Stomach (tissue), 9 donors: ENCODE data around the gene CASP3. TPM values are rescaled to one million over a fixed set of nuclear protein-coding genes. Genes with fewer than 3 reads are reported as not detected.
"Not testable (repeated sequence)": the region's sequence is repeated elsewhere in the genome, so short reads cannot be mapped to it uniquely, and the experiment has no call there.

Experiments
- DNase-seq, 2 donors: peaks; one replicate each; pipeline versions ENCODE4 v3.0.0 to v3.0.0-alpha.2; 2013 to 2019
- H3K27ac ChIP-seq, 5 donors: fragments of 200-600 bp in 4 of 5; sonication (generic) in 4 of 5; one replicate each; pipeline ENCODE4 v1.5.1; 2013 to 2019; ENCODE audit warnings: mild to moderate bottlenecking in 1 of 5, moderate library complexity in 1 of 5
- H3K27me3 ChIP-seq, 3 donors: fragments of 200-600 bp; sonication (generic); one replicate each; pipeline ENCODE4 v1.5.1; 2017 to 2019; ENCODE audit warnings: mixed run types in 1 of 3
- H3K36me3 ChIP-seq, 4 donors: fragments of 200-600 bp; sonication (generic); 1 replicate in 3 of 4; 2 replicates in 1 of 4; pipeline ENCODE4 v1.5.1; 2016 to 2019
- H3K4me1 ChIP-seq, 4 donors: fragments of 200-600 bp; sonication (generic); one replicate each; pipeline ENCODE4 v1.5.1; 2016 to 2019
- H3K4me3 ChIP-seq, 4 donors: fragments of 200-600 bp; sonication (generic) in 3 of 4; one replicate each; pipeline ENCODE4 v1.5.1; 2016 to 2019; ENCODE audit warnings: mild to moderate bottlenecking in 1 of 4
- H3K9me3 ChIP-seq, 4 donors: fragments of 200-600 bp; sonication (generic); one replicate each; pipeline ENCODE4 v1.5.1; 2016 to 2019
- EP300 ChIP-seq: sonication (generic); formaldehyde crosslinking; IDR thresholded peaks from one replicate; pipeline ENCODE4 v1.6.1; 2017; ENCODE audit warnings: antibody characterized with exemption
- POLR2A ChIP-seq, 4 donors: fragments of 450-650 bp; IDR thresholded peaks; one replicate each; pipeline ENCODE4 v1.6.1; 2016; ENCODE audit warnings: antibody characterized with exemption in 4 of 4, control low read depth in 2 of 4, mild to moderate bottlenecking in 1 of 4, moderate library complexity in 1 of 4
- POLR2AphosphoS5 ChIP-seq, 3 donors: sonication (generic); formaldehyde crosslinking; IDR thresholded peaks; one replicate each; pipeline ENCODE4 v1.6.1; 2016; ENCODE audit warnings: antibody characterized with exemption in 3 of 3
- WGBS, 5 donors: extraction: QIAGEN DNeasy Blood & Tissue Kit in 3 of 5; methylation state at CpG; one replicate each; pipeline versions ENCODE4 v1.1.5 to v1.1.7; 2013 to 2018; 5-methylcytosine and 5-hydroxymethylcytosine counted together
- intact Hi-C: fragments of 100-400 bp; cut with DNase I; formaldehyde crosslinking; loops from one replicate; pipeline ENCODE4 v1.15.1; 2023; ENCODE audit warnings: low total_unique reads
- polyA plus RNA-seq, 3 donors: library from polyadenylated mRNA; stranded (reverse); fragments of 200-250 nt; gene quantifications; one replicate each; pipeline ENCODE4 v1.2.3, GENCODE V29; 2013
- total RNA-seq, 5 donors: library from RNA; depleted of rRNA; stranded (reverse); fragments of >200 nt; gene quantifications; one replicate each; pipeline versions ENCODE4 v1.1.0 to v1.2.3, GENCODE V29; 2014 to 2016
- TF ChIP-seq, protein P1 (sequence below), 7 experiments: fragments of 450-650 bp in 4 of 7; fragments of 200-600 bp in 3 of 7; sonication (generic) in 3 of 7; IDR thresholded peaks; one replicate each; pipeline ENCODE4 v1.5.1; 2016 to 2019; ENCODE audit warnings: antibody characterized with exemption in 7 of 7, control low read depth in 2 of 7, mild to moderate bottlenecking in 1 of 7
- donor health status: healthy with polysubstance abuse.
- donor health status: Bipolar disorder and iron deficiency.
- donor health status: healthy.

The CASP3 gene
- total and polyA plus RNA-seq, 8 donors: 12.5 to 52.5 (median 18.8) TPM

DNA sequence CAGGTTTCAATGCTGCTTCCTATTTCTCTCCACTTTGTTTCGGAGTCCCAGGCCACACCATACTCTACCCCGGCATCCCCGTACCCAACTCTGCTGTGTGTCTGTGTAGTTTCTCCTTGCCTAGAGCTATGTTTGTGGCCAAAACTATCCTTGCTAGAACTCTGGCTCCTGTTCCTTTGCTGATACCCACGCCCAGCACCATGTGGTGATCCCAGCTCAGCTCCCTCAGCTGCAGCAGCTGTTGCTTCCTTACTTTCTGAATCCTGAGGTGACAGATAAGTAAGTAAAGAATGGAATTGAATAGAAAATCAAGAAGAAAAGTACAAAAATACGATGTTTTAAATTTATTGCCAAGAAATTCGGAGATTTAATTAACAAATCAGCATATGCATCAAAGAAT, 55.8 kb downstream of the CASP3 start:
- H3K4me3 ChIP-seq: no peak overlapping the region
- intact Hi-C loops: no loop called here
- WGBS, 5 donors: 89 to 94% (median 93%) methylated on average over 6 of the region's 6 CpGs
- DNase-seq: no peak
- no peaks in the 10 kb centered on the region for H3K9me3 ChIP-seq
- no peaks in the 10 kb centered on the region for H3K36me3 ChIP-seq
- no peaks in the 10 kb centered on the region for H3K27me3 ChIP-seq
- peaks cover 0 to 13% (median 2%) of the 10 kb centered on the region in 4 donors for H3K4me1 ChIP-seq
- TF ChIP-seq POLR2A (IDR thresholded peaks at IDR 0.05) (no peak), EP300 (no peak)
- no peak overlapping the region for H3K27ac ChIP-seq

DNA sequence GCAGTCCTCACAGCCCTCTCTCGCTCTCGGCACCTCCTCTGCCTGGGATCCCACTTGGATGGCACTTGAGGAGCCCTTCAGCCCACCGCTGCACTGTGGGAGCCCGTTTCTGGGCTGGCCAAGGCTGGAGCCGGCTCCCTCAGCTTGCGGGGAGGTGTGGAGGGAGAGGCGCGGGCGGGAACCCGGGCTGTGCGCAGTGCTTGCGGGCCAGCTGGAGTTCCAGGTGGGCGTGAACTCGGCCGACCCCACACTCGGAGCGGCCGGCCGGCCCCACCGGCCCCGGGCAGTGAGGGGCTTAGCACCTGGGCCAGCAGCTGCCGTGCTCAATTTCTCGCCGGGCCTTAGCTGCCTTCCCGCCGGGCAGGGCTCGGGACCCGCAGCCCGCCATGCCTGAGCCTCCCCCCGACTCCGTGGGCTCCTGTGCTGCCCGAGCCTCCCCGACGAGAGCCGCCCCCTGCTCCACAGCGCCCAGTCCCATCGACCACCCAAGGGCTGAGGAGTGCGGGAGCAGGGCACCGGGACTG, 57.4 kb downstream of the CASP3 start:
- H3K27ac ChIP-seq, intact Hi-C loops, H3K4me1 ChIP-seq, H3K9me3 ChIP-seq, DNase-seq, H3K27me3 ChIP-seq, H3K36me3 ChIP-seq, H3K4me3 ChIP-seq: not testable (repeated sequence)
- WGBS, 5 donors: 93 to 95% (median 94%) methylated on average over 16 to 39 of the region's 39 CpGs

DNA sequence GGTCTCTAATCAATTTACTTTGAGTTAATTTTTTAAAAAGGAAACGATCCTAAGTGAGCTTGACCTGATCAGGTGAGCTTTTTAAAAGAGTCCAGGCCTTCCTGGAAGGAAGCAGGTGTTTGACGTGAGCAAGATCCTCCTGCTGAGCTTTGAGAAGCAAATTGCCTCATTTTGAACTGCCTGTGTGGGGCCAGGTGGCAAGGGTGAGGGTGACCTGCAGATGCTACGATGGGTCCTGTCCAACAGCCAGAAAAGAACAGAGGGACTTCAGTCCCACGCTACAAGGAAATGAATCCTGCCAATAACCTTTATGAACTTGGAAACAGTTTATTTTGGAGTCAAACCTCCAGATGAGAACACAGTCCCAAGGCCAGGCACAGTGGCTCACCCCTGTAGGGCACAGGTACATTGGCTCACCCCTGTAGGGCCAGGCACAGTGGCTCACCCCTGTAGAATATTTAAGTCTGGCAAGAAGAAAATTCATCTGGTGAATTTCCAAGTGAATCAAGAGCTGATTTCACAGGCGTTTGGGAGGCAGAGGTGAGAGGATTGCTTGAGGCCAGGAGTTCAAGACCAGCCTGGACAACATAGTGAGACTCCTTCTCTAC, 58.1 kb downstream of the CASP3 start:
- Histone ChIP-seq H3K27me3 (no peaks in the 10 kb centered on the region), H3K4me3 (no peak overlapping the region), H3K9me3 (no peaks in the 10 kb centered on the region), H3K36me3 (no peaks in the 10 kb centered on the region), H3K4me1 (peaks cover 0 to 3% (median 0%) of the 10 kb centered on the region in 4 donors), H3K27ac (no peak overlapping the region)
- TF ChIP-seq EP300 (no peak), POLR2A (IDR thresholded peaks at IDR 0.05) (no peak), POLR2AphosphoS5 (IDR thresholded peaks at IDR 0.05) (no peak)
- TF ChIP-seq, protein P1, sequence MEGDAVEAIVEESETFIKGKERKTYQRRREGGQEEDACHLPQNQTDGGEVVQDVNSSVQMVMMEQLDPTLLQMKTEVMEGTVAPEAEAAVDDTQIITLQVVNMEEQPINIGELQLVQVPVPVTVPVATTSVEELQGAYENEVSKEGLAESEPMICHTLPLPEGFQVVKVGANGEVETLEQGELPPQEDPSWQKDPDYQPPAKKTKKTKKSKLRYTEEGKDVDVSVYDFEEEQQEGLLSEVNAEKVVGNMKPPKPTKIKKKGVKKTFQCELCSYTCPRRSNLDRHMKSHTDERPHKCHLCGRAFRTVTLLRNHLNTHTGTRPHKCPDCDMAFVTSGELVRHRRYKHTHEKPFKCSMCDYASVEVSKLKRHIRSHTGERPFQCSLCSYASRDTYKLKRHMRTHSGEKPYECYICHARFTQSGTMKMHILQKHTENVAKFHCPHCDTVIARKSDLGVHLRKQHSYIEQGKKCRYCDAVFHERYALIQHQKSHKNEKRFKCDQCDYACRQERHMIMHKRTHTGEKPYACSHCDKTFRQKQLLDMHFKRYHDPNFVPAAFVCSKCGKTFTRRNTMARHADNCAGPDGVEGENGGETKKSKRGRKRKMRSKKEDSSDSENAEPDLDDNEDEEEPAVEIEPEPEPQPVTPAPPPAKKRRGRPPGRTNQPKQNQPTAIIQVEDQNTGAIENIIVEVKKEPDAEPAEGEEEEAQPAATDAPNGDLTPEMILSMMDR (IDR thresholded peaks at IDR 0.05): no peak
- WGBS, 5 donors: 49 to 68% (median 60%) methylated on average over 5 of the region's 5 CpGs
- intact Hi-C loops: no loop called here
- no peak for DNase-seq

DNA sequence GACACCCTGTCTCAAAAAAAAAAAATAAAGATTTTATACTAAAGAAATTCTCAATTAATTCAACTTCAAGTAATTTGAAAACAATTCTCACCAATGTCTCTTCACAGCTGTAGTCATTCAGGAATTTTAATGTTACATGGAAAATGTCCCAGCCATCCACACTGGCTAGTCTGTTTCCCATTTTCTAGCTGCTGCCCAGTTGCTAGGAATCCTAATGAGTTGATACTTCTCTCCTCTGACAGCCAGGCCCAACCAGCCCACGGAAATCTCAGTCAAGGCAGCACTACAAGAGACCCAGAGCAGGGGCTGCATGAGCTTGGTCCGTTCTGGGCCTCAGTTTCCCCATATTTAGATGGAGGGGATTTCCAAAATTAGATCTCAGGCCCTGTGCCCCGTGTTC, 59.1 kb downstream of the CASP3 start:
- intact Hi-C loops: no loop called here
- no peak for DNase-seq
- H3K4me1 ChIP-seq: no peaks in the 10 kb centered on the region
- no peaks in the 10 kb centered on the region for H3K9me3 ChIP-seq
- WGBS, 5 donors: 75 to 87% (median 83%) methylated on average over 3 of the region's 3 CpGs
- TF ChIP-seq EP300 (no peak), POLR2A (IDR thresholded peaks at IDR 0.05) (no peak), POLR2AphosphoS5 (IDR thresholded peaks at IDR 0.05) (no peak)
- TF ChIP-seq, protein P1 (IDR thresholded peaks at IDR 0.05): no peak
- no peak overlapping the region for H3K4me3 ChIP-seq
- no peaks in the 10 kb centered on the region for H3K27me3 ChIP-seq
- H3K36me3 ChIP-seq: no peaks in the 10 kb centered on the region
- H3K27ac ChIP-seq: no peak overlapping the region

DNA sequence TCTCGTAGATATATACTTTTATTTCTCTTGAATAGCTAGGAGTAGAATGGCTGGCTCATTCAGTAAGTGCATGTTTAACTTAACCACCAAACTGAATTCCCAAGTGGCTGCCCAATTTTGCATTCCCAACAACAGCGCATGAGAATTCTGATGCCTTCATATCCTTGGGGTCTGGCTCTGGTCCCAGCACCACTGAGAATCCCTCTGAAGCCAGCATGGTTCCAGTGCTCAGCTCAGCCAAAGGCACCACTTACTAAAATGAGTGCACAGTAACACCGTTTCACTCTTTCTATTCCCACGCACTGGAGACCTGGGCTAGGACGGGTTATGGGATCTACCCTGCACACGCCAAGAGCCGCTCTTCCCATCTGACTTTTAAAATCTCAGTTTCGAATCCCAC, 60.4 kb downstream of the CASP3 start:
- Histone ChIP-seq H3K4me3 (no peak overlapping the region), H3K27ac (no peak overlapping the region), H3K9me3 (no peaks in the 10 kb centered on the region), H3K4me1 (no peaks in the 10 kb centered on the region), H3K36me3 (no peaks in the 10 kb centered on the region), H3K27me3 (no peaks in the 10 kb centered on the region)
- intact Hi-C loops: no loop called here
- DNase-seq: no peak
- 89 to 95% (median 93%) methylated on average over 8 of the region's 8 CpGs for WGBS, 5 donors
- TF ChIP-seq, protein P1 (IDR thresholded peaks at IDR 0.05): no peak
- TF ChIP-seq EP300: no peak
- no peak for TF ChIP-seq POLR2A (IDR thresholded peaks at IDR 0.05)
- TF ChIP-seq POLR2AphosphoS5 (IDR thresholded peaks at IDR 0.05): no peak
